ENCODE data around the gene S100A2. TPM values are rescaled to one million over a fixed set of nuclear protein-coding genes. Genes with fewer than 3 reads are reported as not detected.

S100A2 gene
- total RNA-seq, 2 donors from 2014 or later: 1.0 to 2.4 TPM

GRCh38 chr1:153556348-153556747 lies 9.3 kb downstream of the S100A2 start:
- H3K9me3 ChIP-seq: no peaks in the 10 kb centered on the region
- no peak overlapping the region for H3K9ac ChIP-seq (ENCODE audit: low read depth in 2 of 2, low read length in 2 of 2)
- no peak for TF ChIP-seq CTCF (IDR thresholded peaks at IDR 0.05)
- DNase-seq: no peak
- no peaks in the 10 kb centered on the region for H3K36me3 ChIP-seq
- H3K4me3 ChIP-seq: no peak overlapping the region
- H3K4me1 ChIP-seq: no peaks in the 10 kb centered on the region
- H3K27ac ChIP-seq: no peak overlapping the region
- intact Hi-C loops (cut with DNase I): no loop called here
- no peaks in the 10 kb centered on the region for H3K27me3 ChIP-seq

GRCh38 chr1:153553830-153554541 lies 11.7 kb downstream of the S100A2 start:
- Histone ChIP-seq H3K9me3 (no peaks in the 10 kb centered on the region), H3K9ac (ENCODE audit: low read depth in 2 of 2, low read length in 2 of 2) (peak overlapping the region in 1 of 2 donors; percentile 12), H3K4me1 (no peaks in the 10 kb centered on the region), H3K27me3 (no peaks in the 10 kb centered on the region), H3K27ac (no peak overlapping the region), H3K36me3 (no peaks in the 10 kb centered on the region), H3K4me3 (no peak overlapping the region)
- DNase-seq: no peak
- no peak for TF ChIP-seq CTCF (IDR thresholded peaks at IDR 0.05)
- intact Hi-C loops (cut with DNase I): no loop called here

- intact Hi-C loops (cut with DNase I): no loop called here
- Histone ChIP-seq H3K27ac (no peak overlapping the region), H3K9ac (ENCODE audit: low read depth in 2 of 2, low read length in 2 of 2) (no peak overlapping the region), H3K27me3 (no peaks in the 10 kb centered on the region), H3K36me3 (no peaks in the 10 kb centered on the region), H3K4me1 (no peaks in the 10 kb centered on the region), H3K9me3 (no peaks in the 10 kb centered on the region), H3K4me3 (no peak overlapping the region)
- no peak for DNase-seq
- TF ChIP-seq CTCF (IDR thresholded peaks at IDR 0.05): no peak
Observed at GRCh38 chr1:153553096-153553495, 12.5 kb downstream of the S100A2 start.

GRCh38 chr1:153552335-153552734 lies 13.3 kb downstream of the S100A2 start:
- Histone ChIP-seq H3K36me3 (no peaks in the 10 kb centered on the region), H3K4me1 (no peaks in the 10 kb centered on the region), H3K9ac (ENCODE audit: low read depth in 2 of 2, low read length in 2 of 2) (no peak overlapping the region), H3K27me3 (no peaks in the 10 kb centered on the region), H3K9me3 (no peaks in the 10 kb centered on the region), H3K4me3 (no peak overlapping the region), H3K27ac (no peak overlapping the region)
- no peak for DNase-seq
- intact Hi-C loops (cut with DNase I): no loop called here
- TF ChIP-seq CTCF (IDR thresholded peaks at IDR 0.05): no peak

- Histone ChIP-seq H3K4me3 (no peak overlapping the region), H3K27me3 (no peaks in the 10 kb centered on the region), H3K36me3 (no peaks in the 10 kb centered on the region), H3K9ac (ENCODE audit: low read depth in 2 of 2, low read length in 2 of 2) (no peak overlapping the region), H3K9me3 (no peaks in the 10 kb centered on the region), H3K27ac (no peak overlapping the region), H3K4me1 (no peaks in the 10 kb centered on the region)
- no peak for TF ChIP-seq CTCF (IDR thresholded peaks at IDR 0.05)
- DNase-seq: no peak
- intact Hi-C loops (cut with DNase I): no loop called here
Observed at GRCh38 chr1:153550827-153551500, 14.7 kb downstream of the S100A2 start.
